ENCODE data around the gene CORO1C.
"Not testable (repeated sequence)": the region's sequence is repeated elsewhere in the genome, so short reads cannot be mapped to it uniquely, and the experiment has no call there.

CORO1C gene

GRCh38 chr12:108671110-108671509 is 60.2 kb downstream of the CORO1C start:
- no peak for DNase-seq

GRCh38 chr12:108670066-108670631 is 61.2 kb downstream of the CORO1C start:
- DNase-seq, result no peak

- no peak for DNase-seq
These were observed 62.8 kb downstream of the CORO1C start for GRCh38 chr12:108668542-108668941.

- no peak for DNase-seq
These were observed 63.3 kb downstream of the CORO1C start for GRCh38 chr12:108668063-108668462.

- DNase-seq, result no peak
These were observed 64.0 kb downstream of the CORO1C start for GRCh38 chr12:108667349-108667748.

GRCh38 chr12:108666401-108666881 is 64.9 kb downstream of the CORO1C start:
- no peak for DNase-seq

GRCh38 chr12:108665608-108666202 is 65.6 kb downstream of the CORO1C start:
- no peak for DNase-seq

GRCh38 chr12:108664338-108665258 is 66.7 kb downstream of the CORO1C start:
- peak; percentile 92 for DNase-seq

GRCh38 chr12:108663324-108664015 is 67.8 kb downstream of the CORO1C start:
- DNase-seq, result no peak

GRCh38 chr12:108658115-108658514 is 73.2 kb downstream of the CORO1C start:
- DNase-seq, result not testable (repeated sequence)

- no peak for DNase-seq
These were observed 74.1 kb downstream of the CORO1C start for GRCh38 chr12:108657130-108657745.

- not testable (repeated sequence) for DNase-seq
These were observed 75.1 kb downstream of the CORO1C start for GRCh38 chr12:108656247-108656646.

GRCh38 chr12:108655812-108656175 is 75.5 kb downstream of the CORO1C start:
- not testable (repeated sequence) for DNase-seq

GRCh38 chr12:108654622-108655021 is 76.7 kb downstream of the CORO1C start:
- DNase-seq, result not testable (repeated sequence)

GRCh38 chr12:108653922-108654321 is 77.4 kb downstream of the CORO1C start:
- no peak for DNase-seq

GRCh38 chr12:108653082-108653516 is 78.2 kb downstream of the CORO1C start:
- no peak for DNase-seq

GRCh38 chr12:108650083-108650482 is 81.2 kb downstream of the CORO1C start:
- DNase-seq, result no peak

- DNase-seq, result no peak
These were observed 81.6 kb downstream of the CORO1C start for GRCh38 chr12:108649669-108650068.

- no peak for DNase-seq
These were observed 82.2 kb downstream of the CORO1C start for GRCh38 chr12:108649126-108649525.

GRCh38 chr12:108648371-108648770 is 82.9 kb downstream of the CORO1C start:
- DNase-seq, result no peak

- DNase-seq, result no peak
These were observed 83.6 kb downstream of the CORO1C start for GRCh38 chr12:108647585-108648287.
